Stomach smooth muscle (tissue), 2 donors: ENCODE measurements around the gene DLG1.

Experiments
- H3K27ac ChIP-seq: one replicate; pipeline ENCODE4 v1.7.0; 2013; ENCODE audit warnings: mild to moderate bottlenecking, low read length, inconsistent platforms
- H3K27me3 ChIP-seq, 2 donors: one replicate each; pipeline ENCODE4 v1.7.0; 2013; ENCODE audit warnings: low read length in 2 of 2; ENCODE audit not compliant: insufficient read depth in 2 of 2, control insufficient read depth in 1 of 2
- H3K36me3 ChIP-seq, 2 donors: one replicate each; pipeline ENCODE4 v1.7.0; 2013; ENCODE audit warnings: low read length in 2 of 2; ENCODE audit not compliant: control insufficient read depth in 2 of 2, insufficient read depth in 2 of 2
- H3K4me1 ChIP-seq: one replicate; pipeline ENCODE4 v1.7.0; 2013; ENCODE audit warnings: low read length; ENCODE audit not compliant: control insufficient read depth, insufficient read depth
- H3K4me3 ChIP-seq, 2 donors: one replicate each; pipeline ENCODE4 v1.7.0; 2013; ENCODE audit warnings: low read length in 2 of 2
- H3K9ac ChIP-seq, 2 donors: one replicate each; pipeline ENCODE4 v1.7.0; 2013; ENCODE audit warnings: low read length in 2 of 2, mild to moderate bottlenecking in 1 of 2
- H3K9me3 ChIP-seq, 2 donors: one replicate each; pipeline ENCODE4 v1.7.0; 2013; ENCODE audit warnings: low read length in 2 of 2; ENCODE audit not compliant: control insufficient read depth in 2 of 2
- donor health status: healthy.
- donor health status: Pancreatic carcinoma.

The DLG1 gene

GRCh38 chr3:197144188-197144587, 154.2 kb downstream of the DLG1 start:
- peaks cover 0 to 7% of the 10 kb centered on the region in 2 donors for H3K36me3 ChIP-seq

GRCh38 chr3:197139586-197139985, 158.8 kb downstream of the DLG1 start:
- Histone ChIP-seq H3K27me3 (no peaks in the 10 kb centered on the region), H3K4me1 (no peaks in the 10 kb centered on the region), H3K36me3 (peaks cover 6 to 13% of the 10 kb centered on the region in 2 donors), H3K27ac (no peak overlapping the region), H3K4me3 (no peak overlapping the region), H3K9ac (no peak overlapping the region), H3K9me3 (no peaks in the 10 kb centered on the region)

More at GRCh38 chr3:197144188-197144587, 154.2 kb downstream of the DLG1 start:
- H3K4me3 ChIP-seq: no peak overlapping the region
- no peak overlapping the region for H3K9ac ChIP-seq
- no peaks in the 10 kb centered on the region for H3K4me1 ChIP-seq
- no peaks in the 10 kb centered on the region for H3K27me3 ChIP-seq
- H3K27ac ChIP-seq: no peak overlapping the region
- H3K9me3 ChIP-seq: no peaks in the 10 kb centered on the region

GRCh38 chr3:197137751-197138150, 160.7 kb downstream of the DLG1 start:
- Histone ChIP-seq H3K4me3 (no peak overlapping the region), H3K4me1 (no peaks in the 10 kb centered on the region), H3K27me3 (no peaks in the 10 kb centered on the region), H3K27ac (no peak overlapping the region), H3K9me3 (no peaks in the 10 kb centered on the region), H3K9ac (no peak overlapping the region), H3K36me3 (peaks cover 6 to 13% of the 10 kb centered on the region in 2 donors)

GRCh38 chr3:197136744-197137143, 161.7 kb downstream of the DLG1 start:
- Histone ChIP-seq H3K9ac (no peak overlapping the region), H3K27ac (no peak overlapping the region), H3K4me1 (no peaks in the 10 kb centered on the region), H3K9me3 (no peaks in the 10 kb centered on the region), H3K36me3 (peaks cover 6 to 13% of the 10 kb centered on the region in 2 donors), H3K27me3 (no peaks in the 10 kb centered on the region), H3K4me3 (no peak overlapping the region)

DNA sequence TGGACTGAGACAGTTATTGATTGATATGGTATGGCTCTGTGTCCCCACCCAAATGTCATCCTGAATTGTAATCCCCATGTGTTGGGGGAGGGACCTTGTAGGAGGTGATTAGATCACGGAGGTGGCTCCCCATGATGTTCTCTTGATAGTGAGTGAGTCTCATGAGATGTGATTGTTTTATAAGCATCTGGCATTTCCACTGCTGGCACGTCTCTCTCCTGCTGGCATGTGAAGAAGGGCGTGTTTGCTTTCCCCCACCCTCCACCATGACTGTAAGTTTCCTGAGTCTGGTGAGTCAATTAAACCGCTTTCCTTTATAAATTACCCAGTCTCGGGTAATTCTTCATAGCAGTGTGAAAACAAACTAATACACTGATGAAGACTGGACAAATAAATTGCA, 163.2 kb downstream of the DLG1 start:
- Histone ChIP-seq H3K4me1 (no peaks in the 10 kb centered on the region), H3K36me3 (peaks cover 6 to 13% of the 10 kb centered on the region in 2 donors), H3K27ac (no peak overlapping the region), H3K9me3 (no peaks in the 10 kb centered on the region), H3K27me3 (no peaks in the 10 kb centered on the region), H3K9ac (no peak overlapping the region), H3K4me3 (no peak overlapping the region)

DNA sequence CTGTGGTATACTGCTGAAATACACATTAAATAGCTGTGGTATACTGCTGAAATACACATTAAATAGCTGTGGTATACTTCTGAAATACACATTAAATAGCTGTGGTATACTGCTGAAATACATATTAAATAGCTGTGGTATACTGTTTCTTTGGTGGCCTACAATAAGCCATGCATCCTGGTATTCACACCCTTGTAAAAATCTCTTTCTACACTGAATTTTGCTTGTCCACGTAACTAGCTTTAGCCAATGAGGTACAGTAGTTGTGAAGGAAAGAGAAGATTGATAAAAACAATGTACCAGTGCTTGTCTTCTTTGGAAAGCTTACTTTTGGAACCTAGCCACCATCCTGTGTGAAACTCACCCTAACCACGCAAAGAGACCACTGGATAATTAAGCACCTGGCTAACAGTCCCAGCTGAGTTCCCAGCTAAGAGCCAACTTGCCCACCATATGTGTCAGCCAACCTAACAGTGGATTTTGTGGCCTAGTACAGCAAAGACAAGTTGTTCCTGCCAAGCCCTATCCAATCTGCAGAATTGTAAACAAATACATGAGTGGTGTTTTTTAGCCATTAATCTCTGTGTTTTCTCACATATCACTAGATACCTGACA, 165.4 kb downstream of the DLG1 start:
- no peak overlapping the region for H3K9ac ChIP-seq
- no peaks in the 10 kb centered on the region for H3K4me1 ChIP-seq
- H3K27ac ChIP-seq: no peak overlapping the region
- H3K4me3 ChIP-seq: no peak overlapping the region
- no peaks in the 10 kb centered on the region for H3K27me3 ChIP-seq
- H3K36me3 ChIP-seq: peaks cover 6 to 7% of the 10 kb centered on the region in 2 donors
- H3K9me3 ChIP-seq: no peaks in the 10 kb centered on the region

DNA sequence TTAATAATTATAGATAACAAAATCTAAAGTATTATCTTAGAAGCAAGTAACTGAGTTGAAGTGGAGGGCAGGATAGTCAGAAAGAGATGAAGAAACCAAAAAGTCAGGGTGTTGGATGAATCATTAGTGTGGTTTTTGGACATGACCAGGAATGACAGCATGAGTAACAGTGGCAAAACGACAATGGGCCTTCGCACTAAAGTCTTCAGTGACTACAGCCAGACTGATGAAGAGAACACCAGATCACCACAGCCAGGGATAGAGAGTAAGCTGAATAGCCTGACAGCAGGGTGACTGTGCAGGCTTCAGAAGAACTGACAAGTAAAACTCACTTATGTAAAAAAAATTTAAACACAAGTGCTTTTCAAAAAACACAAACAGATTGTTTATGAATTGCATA, 172.8 kb downstream of the DLG1 start:
- no peak overlapping the region for H3K9ac ChIP-seq
- no peaks in the 10 kb centered on the region for H3K27me3 ChIP-seq
- H3K9me3 ChIP-seq: no peaks in the 10 kb centered on the region
- no peak overlapping the region for H3K4me3 ChIP-seq
- no peaks in the 10 kb centered on the region for H3K36me3 ChIP-seq
- no peak overlapping the region for H3K27ac ChIP-seq
- no peaks in the 10 kb centered on the region for H3K4me1 ChIP-seq

- no peak overlapping the region for H3K9ac ChIP-seq
- H3K27ac ChIP-seq: no peak overlapping the region
- H3K9me3 ChIP-seq: no peaks in the 10 kb centered on the region
- no peaks in the 10 kb centered on the region for H3K4me1 ChIP-seq
- H3K36me3 ChIP-seq: no peaks in the 10 kb centered on the region
- no peak overlapping the region for H3K4me3 ChIP-seq
- H3K27me3 ChIP-seq: no peaks in the 10 kb centered on the region
These were observed 173.7 kb downstream of the DLG1 start for GRCh38 chr3:197124713-197125112.

DNA sequence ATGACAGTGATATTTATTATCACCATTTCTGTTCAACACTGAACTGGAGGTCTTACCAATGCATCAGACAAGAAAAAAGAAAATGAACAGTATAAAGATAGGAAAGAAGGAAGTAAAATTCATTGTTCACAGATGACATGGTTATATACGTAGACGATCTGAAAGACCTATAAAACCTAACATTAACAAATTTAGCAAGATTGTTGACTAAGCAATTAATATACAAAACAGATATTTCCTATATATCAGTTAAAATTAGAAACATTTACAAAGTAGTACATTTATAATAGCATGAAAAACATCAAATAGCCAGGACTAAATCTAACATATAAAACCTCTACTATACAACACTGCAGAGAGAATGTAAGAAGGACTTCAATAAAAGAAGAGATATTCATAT, 176.0 kb downstream of the DLG1 start:
- H3K27ac ChIP-seq: no peak overlapping the region
- peaks cover 0 to 3% of the 10 kb centered on the region in 2 donors for H3K36me3 ChIP-seq
- H3K27me3 ChIP-seq: no peaks in the 10 kb centered on the region
- H3K9ac ChIP-seq: no peak overlapping the region
- no peaks in the 10 kb centered on the region for H3K9me3 ChIP-seq
- no peaks in the 10 kb centered on the region for H3K4me1 ChIP-seq
- H3K4me3 ChIP-seq: no peak overlapping the region

DNA sequence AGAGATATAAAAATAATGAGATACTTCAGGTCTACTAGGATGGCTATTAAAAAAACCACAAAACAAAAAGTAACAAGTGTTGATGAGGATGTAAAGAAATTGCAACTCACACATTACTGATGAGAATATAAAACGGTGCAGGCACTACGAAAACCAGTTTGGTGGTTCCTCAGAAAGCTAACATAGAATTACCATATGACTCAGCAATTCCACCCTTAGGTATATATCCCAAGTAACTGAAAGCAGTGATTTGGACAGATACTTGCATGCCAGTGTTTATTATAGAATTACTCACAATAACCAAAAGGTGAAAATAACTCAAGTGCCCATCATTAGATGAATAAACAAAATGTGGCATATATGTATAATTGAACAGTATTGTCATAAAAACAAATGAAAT, 181.3 kb downstream of the DLG1 start:
- no peak overlapping the region for H3K4me3 ChIP-seq
- H3K4me1 ChIP-seq: no peaks in the 10 kb centered on the region
- no peaks in the 10 kb centered on the region for H3K9me3 ChIP-seq
- H3K27me3 ChIP-seq: no peaks in the 10 kb centered on the region
- no peak overlapping the region for H3K27ac ChIP-seq
- H3K9ac ChIP-seq: no peak overlapping the region
- peaks cover 0 to 3% of the 10 kb centered on the region in 2 donors for H3K36me3 ChIP-seq

- no peaks in the 10 kb centered on the region for H3K27me3 ChIP-seq
- H3K9ac ChIP-seq: no peak overlapping the region
- no peak overlapping the region for H3K4me3 ChIP-seq
- peaks cover 0 to under 1% of the 10 kb centered on the region in 2 donors for H3K36me3 ChIP-seq
- no peaks in the 10 kb centered on the region for H3K9me3 ChIP-seq
- H3K27ac ChIP-seq: no peak overlapping the region
- H3K4me1 ChIP-seq: no peaks in the 10 kb centered on the region
These were observed 184.4 kb downstream of the DLG1 start for GRCh38 chr3:197114007-197114406.
